Fibroblast of skin of abdomen (primary cell): ENCODE results near the gene CEP164.
"Not testable (repeated sequence)": the region's sequence is repeated elsewhere in the genome, so short reads cannot be mapped to it uniquely, and the experiment has no call there.

Experiments used
- DNase-seq: peaks from one replicate; pipeline ENCODE4 v3.0.0-alpha.2; 2013

CEP164 gene

DNA sequence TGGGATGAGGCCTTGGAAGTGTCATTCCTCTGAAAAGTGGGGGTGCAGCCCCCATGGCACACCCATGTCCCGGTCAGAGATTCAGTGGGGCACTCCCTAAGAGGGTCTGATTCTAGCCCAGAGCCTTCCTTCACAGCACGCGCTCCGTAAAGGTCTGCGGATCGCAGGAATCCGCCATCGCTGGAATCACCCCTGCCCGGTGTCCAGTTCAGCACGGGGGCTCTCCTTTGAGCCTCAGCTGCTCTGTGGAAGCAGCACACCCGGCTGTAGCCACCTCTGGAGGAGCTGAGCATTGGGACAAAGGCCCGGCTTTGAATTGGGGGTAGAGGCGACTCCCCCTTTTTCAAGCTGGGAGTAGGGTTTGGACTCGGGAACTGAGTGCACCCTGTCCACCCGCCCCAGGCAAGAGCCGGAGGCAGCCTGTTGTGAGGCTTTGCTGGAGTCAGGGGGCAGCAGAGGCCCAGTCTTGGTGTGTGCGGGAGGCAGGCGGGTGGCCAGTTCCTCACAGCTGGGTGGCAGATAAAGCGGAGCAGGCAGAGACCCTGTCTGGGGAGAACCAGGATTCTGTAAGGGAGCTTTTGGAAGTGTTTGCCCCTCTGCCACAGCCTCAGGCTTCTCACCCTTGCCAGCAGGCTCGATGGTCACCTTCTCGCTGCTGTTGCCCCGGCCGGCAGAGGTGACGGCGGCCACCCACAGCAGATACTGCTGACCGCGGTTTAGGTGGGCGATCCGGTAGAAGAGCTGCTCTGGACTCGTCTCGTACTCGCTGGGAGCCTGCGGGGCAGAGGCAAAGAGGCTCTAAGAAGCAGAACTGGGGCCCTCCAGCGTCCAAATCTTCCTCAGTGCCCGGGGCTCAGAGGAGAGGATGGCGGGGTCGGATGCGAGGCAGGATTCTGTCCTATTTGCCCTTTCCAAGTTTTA lies 115.9 kb downstream of the CEP164 start:
- peak; percentile 22 for DNase-seq

DNA sequence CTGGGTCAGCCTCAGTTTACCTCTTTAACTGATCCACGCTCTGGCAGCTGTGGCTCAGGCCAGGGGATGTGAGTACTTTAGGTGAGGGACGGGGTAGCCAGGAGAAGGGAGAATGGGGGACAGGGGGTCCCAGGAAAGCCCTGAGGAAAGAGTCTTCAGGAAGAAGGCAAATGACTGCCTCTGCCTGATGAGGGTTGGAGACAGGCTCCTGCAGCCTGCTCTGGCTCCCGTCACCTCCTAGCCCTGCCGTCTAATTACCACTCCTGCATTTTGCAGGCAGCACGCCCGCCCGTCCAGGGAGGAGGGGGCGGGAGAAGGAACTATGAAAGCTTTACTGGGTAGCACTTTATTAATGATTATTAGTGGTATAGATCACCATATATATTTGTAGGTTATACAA lies 116.6 kb downstream of the CEP164 start:
- DNase-seq = no peak

DNA sequence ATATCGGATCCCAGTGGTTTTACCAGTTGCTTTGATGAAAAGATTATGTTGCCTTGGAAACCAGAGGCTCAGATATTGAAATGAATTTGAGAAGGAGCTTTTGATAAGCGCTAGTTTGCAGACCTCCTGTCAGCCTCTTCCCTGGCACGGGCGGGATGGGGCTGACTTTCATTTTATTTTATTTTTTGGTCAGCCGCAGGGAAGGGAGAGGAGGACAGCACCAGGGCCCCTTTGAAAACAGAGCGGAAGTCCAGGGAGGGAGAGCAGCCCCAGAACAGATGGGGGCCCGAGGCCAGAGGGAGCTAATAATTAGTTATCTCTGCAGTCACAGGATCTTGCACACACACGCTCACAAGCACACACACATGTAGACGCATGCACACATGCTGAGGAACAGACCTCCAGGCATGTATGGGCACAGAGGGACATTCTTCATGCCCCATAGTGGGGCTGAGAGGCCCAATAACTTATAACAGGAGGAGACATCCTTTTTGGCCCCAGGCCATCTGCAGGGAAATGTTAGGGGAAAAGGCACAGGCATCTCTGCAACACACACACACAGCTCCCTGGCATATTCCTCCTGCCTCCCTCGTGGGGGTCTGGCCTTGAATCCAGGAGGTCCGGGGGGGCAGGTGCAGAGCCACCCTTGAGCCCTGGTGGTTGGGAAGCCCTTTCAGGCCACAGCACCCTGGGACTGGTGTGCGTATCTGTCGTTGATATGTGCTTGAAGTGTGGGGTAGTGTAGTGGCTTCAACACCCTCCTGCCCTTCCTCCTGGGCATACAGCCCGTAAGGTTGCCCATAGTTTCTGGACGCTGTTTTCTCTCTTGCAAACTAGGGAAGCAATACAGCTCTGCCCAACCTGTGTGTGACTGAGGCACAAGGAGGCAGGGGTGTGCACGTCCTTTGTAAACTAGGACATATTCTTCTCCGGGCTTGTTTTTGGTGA lies 117.3 kb downstream of the CEP164 start:
- DNase-seq = no peak

GRCh38 chr11:117449111-117449693 lies 121.5 kb downstream of the CEP164 start:
- no peak for DNase-seq

- DNase-seq = no peak
Measured at GRCh38 chr11:117453886-117454563, 126.4 kb downstream of the CEP164 start.

DNA sequence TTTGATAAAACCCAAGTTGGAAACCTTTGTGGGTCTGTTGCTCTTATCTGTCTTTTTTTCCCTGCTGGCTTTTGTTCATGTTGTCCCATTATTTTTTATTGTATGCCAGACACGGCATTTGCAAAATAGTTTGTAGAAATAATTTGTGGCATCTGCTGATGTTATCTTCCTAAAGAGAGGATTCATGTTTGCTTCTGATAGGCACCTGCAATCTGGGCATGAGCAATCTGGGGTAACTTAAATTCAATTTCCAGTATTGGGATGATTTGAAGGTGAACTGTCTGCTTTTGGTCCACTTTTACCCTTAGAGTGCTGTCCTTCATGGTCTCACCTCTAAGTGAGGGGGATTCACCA lies 126.9 kb downstream of the CEP164 start:
- DNase-seq = no peak

- DNase-seq = no peak
Measured at GRCh38 chr11:117456027-117456720, 128.5 kb downstream of the CEP164 start.

DNA sequence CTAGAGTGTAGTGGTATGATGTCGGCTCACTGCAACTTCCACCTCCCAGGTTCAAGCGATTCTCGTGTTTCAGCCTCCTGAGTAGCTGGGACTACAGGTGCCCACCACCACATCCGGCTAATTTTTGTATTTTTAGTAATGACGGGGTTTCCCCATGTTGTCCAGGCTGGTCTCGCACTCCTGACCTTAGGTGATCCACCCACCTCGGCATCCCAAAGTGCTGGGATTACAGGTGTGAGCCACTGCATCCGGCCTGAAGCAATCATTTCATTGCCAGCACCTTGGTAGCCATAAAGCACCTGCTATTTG lies 129.0 kb downstream of the CEP164 start:
- DNase-seq = not testable (repeated sequence)

- DNase-seq = no peak
Measured at GRCh38 chr11:117457031-117457785, 129.6 kb downstream of the CEP164 start.

- no peak for DNase-seq
Measured at GRCh38 chr11:117457835-117458234, 130.2 kb downstream of the CEP164 start.

- no peak for DNase-seq
Measured at GRCh38 chr11:117458275-117459122, 130.8 kb downstream of the CEP164 start.

DNA sequence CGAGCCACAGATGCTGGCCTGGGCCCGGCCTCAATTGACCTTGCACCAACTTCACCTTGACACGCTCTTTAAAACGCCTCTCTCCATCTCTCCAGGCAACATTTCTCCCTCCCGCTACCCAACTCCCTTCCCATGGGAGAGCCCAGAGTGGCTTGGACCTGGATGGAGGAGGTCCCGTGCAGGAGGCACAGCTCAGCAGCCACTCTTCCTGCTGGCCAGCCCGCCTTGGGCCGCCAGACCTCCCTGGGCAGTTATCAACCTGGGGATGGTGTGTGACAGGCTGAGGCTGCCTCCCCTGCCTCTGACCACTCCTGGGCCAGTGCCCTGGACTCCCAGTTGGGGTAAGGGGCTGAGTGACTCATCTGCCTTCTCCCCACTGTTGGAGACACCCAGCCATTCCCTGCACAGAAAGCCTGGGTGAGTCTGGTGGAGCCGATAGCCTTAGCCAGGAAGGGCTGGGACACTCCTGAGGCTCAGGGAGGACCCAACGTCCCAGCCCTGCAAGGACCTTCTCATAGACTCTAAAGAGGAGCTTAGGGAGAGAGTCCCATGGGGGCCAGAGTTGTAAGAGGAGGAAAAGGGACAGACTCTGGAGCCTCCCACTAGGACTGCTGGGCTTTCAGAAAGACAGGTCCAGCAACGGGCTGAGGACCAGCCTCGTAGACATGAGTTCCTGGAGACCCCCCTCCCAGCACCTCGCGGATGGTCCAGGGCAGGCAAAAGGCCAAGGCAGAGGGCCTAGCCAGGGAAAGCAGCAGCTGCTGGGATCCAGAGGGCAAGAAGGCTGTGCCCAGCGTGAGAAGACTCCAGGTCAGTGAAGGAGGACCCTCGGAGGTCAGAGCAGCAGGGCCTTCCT lies 131.7 kb downstream of the CEP164 start:
- no peak for DNase-seq

DNA sequence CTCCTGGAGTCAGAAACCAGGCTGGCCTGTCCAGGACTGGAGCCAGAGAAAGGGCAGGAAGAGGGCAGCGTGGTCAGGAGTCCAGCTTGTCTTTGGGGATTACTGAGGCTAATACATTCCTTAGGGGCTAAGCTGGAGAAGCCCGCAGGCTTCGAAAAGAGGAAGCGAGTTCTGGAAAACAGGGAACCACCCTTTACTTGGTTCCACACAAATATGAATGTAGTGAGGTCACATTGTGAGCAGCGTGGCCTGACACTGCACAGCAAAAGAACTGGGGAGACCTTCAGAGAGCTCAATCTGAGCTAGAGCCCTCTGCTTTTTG lies 132.3 kb downstream of the CEP164 start:
- DNase-seq = no peak

DNA sequence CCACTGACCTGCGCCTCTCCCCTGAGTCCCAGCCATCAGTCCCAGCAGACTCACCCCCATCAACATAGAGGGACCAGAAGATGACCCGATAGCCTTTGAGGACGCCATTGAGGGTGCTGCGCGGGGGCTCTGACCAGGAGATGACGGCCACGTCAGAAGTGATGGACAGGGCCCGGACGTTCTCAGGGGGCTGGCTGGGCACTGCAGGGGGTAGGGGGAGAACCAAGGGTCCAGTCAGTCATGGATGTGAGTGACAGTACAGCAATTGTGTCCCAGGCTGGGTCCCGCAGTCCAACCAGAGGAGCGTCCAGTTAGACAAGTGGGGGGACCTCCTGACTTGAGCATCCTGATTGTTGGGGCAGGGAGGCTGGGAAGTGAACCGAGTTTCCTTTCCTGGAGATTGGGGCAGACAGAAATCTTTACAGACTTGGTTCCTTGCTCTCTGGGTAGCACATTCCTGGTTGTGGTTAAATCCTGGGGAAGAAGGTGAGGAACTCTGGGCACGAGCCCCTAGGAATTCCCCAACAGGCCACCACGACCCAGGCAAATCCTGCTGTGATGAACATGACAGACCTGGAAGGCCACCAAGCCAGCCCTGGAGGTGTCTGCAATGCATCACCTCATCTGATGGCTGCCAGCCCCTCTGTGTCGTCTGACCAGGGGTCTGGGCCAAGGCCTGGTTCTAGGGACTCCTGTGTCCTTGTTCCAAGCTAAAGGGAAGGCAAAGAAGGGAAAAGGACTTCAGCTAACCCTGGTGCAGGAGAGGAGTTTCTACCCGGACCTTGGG lies 133.9 kb downstream of the CEP164 start:
- no peak for DNase-seq

DNA sequence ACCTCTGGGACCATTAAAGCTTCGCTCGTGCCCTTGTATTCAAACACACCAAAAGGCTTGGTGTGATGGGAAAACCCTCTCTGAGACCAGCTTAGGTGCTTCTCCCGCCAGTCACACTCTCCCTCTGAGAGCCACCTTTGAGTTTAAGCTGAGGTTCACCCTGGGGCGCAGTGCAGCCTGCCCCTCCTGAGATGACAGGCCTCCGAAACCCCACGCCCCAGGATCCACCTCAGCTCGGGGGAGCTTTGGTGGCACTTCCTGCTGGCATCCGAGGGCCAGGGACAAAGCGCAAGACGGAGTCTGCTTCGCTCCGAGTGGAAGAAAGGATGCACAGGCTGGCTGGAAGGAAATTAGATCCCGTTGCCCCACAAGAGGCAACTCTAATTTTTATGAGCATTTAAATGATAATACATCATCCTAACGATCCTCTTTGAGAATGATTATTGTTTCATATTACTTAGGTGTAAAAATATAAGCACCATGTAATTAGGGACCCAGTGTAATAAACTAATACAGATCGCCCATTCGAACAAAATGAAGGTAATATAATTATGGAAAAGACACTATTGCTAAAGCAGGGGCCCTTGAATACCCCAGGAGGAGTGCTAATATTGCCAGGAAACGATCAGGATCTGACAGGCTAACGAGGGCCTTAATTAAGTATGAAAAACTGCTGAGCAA lies 134.7 kb downstream of the CEP164 start:
- no peak for DNase-seq

GRCh38 chr11:117462864-117463247 lies 135.2 kb downstream of the CEP164 start:
- no peak for DNase-seq
